Mesangial cell (primary cell): Measurements from ENCODE around the gene TASOR. TPM values are rescaled to one million over a fixed set of nuclear protein-coding genes. Genes with fewer than 3 reads are reported as not detected.

Source experiments
- total RNA-seq: library from RNA; depleted of rRNA; stranded (reverse); fragments of >200 nt; gene quantifications from 2 replicates; pipeline ENCODE4 v1.2.3, GENCODE V29; 2015

TASOR gene
- 31.4 and 37.8 TPM in 2 replicates for total RNA-seq

GRCh38 chr3:56683122-56683817 lies at the start of gene TASOR:
Gene TASOR, minus strand, starts transcription at chr3:56683265. Its CDS starts 259 bp downstream, at chr3:56683006.

Other genes with a start within 250 kb of the TASOR start
- gene ERC2, start 214.8 kb downstream of the TASOR start, total RNA-seq: 1.8 and 3.1 TPM in 2 replicates
- 2.3 and 4.6 TPM in 2 replicates for gene CCDC66, start 126.1 kb downstream of the TASOR start, total RNA-seq
- 3.7 and 11.9 TPM in 2 replicates for gene ARHGEF3, start 118.7 kb upstream of the TASOR start, total RNA-seq